PFSK-1 (cell line): ENCODE measurements around the gene HNRNPF.

ENCODE experiments used
- FOXP2 ChIP-seq: optimal IDR thresholded peaks from 2 replicates; pipeline ENCODE3; 2011; ENCODE audit warnings: borderline replicate concordance, control low read depth, inconsistent platforms; ENCODE audit not compliant: insufficient read depth; ENCODE audit errors: extremely low read length, extremely low read depth
- TAF1 ChIP-seq: IDR thresholded peaks from 2 replicates; pipeline ENCODE4 v1.6.1; 2012; ENCODE audit warnings: low read length, control low read depth, borderline replicate concordance; ENCODE audit not compliant: insufficient read depth

DNA sequence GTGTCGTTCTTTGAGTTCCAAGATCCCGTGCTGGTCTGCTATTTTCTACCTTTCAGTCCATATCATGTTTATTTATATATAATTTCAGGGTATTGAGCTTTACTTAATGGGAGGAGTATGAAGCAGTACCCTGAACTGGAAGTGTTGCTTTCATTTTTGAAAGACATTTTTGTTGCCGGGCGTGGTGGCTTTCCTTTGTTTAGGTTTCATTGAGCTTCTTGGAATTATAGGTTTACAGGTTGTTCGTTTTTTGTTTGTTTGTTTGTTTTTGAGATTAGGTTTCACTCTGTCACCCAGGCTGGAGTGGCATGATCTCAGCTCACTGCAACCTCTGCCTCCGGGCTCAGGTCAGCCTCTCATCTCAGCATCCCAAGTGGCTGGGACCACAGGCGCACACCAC lies 35.3 kb upstream of the HNRNPF start:
- no peak for TF ChIP-seq TAF1
- no peak for TF ChIP-seq FOXP2
